Activated gamma-delta T cell (primary cell): ENCODE data around the gene CCDC40.

Source experiments
- DNase-seq: peaks from one replicate; lab custom pipeline; 2025; lab: John Stamatoyannopoulos, UW

The CCDC40 gene

GRCh38 chr17:80047176-80047575 lies 10.7 kb downstream of the CCDC40 start:
- DNase-seq, result no peak

DNA sequence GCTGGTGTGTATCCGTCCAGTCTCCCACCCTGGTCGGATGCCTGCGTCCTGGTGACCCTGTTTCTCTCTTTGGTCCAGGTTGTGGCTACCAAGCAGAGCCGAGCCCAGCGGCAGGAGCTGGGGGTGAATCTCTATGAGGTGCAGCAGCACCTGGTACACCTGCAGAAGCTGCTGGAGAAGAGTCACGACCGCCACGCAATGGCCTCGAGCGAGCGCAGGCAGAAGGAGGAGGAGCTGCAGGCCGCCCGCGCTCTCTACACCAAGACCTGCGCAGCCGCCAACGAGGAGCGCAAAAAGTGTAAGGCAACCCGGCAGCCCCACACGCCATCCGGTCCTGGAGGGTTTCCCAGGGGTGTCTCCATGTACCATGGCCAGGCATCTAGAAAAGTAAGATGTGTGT lies 13.5 kb downstream of the CCDC40 start:
- no peak for DNase-seq

GRCh38 chr17:80050706-80051105 lies 14.3 kb downstream of the CCDC40 start:
- no peak for DNase-seq

- DNase-seq, result no peak
These were observed 15.2 kb downstream of the CCDC40 start for GRCh38 chr17:80051681-80052080.

GRCh38 chr17:80053102-80053501 lies 16.7 kb downstream of the CCDC40 start:
- no peak for DNase-seq

- no peak for DNase-seq
These were observed 19.2 kb downstream of the CCDC40 start for GRCh38 chr17:80055597-80055996.

DNA sequence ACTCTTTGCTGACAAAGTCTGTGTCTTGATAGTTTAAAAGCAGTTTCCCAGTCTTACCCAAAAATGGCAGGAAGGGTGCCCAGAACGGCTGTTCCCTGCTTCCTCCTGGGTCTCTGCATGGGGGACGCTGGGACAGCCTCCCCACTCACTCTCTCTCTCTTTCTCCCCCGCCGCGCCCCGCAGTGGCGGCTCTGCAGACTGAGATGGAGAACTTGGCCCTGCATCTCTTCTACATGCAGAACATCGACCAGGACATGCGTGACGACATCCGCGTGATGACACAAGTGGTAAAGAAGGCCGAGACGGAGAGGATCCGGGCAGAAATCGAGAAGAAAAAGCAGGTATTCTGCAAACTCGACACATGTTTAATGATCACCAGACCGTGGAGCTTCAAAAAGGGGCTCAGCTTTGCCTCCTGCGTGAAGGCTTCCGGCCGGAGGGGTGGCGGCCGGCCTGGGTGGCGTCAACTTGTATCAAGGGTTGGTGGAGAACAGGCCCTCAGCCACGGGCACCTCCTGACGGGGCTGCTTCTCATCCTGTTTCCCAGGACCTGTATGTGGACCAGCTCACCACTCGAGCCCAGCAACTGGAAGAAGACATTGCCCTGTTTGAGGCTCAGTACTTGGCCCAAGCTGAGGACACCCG lies 22.0 kb downstream of the CCDC40 start:
- DNase-seq, result no peak

DNA sequence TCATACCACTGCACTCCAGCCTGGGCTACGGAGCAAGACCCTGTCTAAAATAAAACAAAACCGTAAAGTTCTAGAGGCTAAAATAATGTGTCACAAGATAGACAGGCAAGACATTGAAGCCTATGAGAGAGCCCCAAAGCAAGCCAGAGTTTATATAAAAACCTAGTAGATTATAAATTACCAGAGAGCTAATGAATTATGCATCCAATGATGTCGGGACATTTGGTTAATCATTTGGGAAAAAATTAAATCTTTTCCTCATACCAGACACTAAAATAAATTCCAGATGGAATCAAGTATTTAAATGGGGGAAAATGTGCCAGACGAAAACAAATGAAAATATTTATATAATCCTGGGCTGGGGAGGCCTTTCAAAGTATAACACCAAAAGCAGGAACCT lies 24.2 kb downstream of the CCDC40 start:
- DNase-seq, result no peak

GRCh38 chr17:80061421-80061820 lies 25.0 kb downstream of the CCDC40 start:
- no peak for DNase-seq

DNA sequence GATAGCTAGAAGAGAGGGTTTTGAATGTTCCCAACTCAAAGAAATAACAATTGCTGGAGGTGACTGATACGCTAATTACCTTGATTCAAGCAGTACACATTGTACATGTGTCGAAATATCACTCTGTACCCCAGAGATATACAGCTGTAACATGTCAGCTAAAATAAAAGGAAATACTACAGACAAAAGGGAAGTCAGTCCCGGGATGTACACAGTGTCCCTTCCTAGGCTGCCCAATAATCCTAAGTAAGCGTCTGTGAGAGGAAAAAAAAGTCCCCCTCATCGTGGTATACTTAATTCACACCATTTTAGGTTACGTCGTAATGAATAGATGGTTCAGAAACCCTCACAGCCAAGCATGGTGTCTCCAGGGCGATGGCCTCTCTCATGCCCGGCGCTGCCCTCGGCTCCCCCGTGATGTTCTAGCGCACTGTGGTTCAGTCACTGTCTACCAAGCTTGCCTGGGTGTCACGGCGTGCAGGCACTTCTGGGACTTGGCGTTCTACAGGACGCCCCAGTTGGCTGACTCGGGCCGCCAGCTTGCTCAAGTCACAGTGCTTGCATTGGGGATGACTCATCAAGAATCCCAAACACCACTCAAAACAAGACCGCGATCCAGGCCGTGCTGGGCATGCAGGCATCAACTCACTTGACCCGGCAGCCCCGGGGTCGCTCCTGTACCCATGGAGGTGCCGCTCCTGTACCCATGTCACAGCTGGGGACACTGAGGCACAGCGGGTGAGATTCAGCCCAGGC lies 27.6 kb downstream of the CCDC40 start:
- no peak for DNase-seq

- no peak for DNase-seq
These were observed 28.3 kb downstream of the CCDC40 start for GRCh38 chr17:80064696-80065095.

GRCh38 chr17:80065478-80066170 lies 29.2 kb downstream of the CCDC40 start:
- no peak for DNase-seq

DNA sequence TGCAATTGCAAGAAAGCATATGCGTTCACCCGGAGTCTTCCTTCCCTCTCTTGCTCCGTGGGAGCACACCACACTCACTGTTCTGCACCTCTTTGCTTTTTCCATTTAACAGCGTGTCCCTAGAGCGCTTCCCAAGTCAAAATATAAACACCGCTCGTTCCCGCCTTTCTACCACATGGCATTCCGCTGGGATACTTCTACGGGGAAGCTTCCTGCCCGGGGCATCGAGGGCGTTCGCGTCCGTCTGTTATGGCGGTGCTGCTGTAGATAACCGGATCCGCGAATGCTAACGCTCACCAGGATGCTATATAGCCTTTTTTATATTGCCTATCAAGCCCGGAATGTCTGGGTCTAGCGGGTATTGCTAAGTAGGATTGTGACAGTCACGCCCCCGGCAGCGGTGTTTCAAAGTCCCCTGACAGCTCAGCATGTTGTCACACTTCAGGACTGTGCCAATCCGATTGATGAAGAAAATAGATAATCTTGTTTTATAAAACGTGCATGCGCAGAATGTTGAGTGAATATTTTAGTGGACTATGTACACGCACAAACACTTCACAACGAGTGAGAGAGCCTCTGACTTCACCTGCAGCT lies 31.0 kb downstream of the CCDC40 start:
- no peak for DNase-seq

- DNase-seq, result no peak
These were observed 32.1 kb downstream of the CCDC40 start for GRCh38 chr17:80068301-80069222.

GRCh38 chr17:80070375-80071115 lies 34.1 kb downstream of the CCDC40 start:
- DNase-seq, result no peak

DNA sequence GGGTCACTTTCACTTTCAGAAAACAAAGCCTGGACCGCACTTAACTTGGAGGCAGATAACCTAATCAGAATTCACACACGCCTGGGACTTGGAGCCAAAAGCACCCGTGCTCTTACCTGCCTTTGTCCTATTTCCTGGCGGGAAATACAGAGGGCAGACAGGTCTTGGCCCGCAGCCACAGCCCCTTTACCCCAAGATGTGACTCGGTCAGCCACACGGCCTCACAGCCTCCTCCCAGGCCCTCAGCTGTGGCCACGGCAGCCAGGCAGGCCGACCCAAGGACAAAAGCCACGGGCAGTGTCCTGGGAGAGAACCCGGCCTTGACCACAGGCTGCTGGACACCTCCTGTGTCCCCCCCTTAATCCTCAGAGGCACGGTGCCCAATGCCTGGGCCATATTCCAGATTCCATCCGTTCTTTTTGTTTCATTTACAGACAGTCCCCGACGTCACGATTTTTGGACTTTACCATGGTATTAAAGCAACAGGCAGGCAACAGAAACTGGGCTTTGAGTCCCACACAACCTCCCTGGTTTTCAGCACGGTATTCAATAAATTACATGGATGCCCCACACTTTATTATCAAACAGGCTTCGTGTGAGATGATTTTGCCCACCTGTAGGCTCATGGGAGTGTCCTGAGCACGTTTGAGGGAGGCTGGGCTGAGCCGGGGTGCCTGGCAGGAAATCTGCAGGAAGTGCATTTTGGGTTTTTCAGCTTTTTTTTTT lies 34.8 kb downstream of the CCDC40 start:
- no peak for DNase-seq

GRCh38 chr17:80072410-80072809 lies 36.0 kb downstream of the CCDC40 start:
- DNase-seq, result no peak

DNA sequence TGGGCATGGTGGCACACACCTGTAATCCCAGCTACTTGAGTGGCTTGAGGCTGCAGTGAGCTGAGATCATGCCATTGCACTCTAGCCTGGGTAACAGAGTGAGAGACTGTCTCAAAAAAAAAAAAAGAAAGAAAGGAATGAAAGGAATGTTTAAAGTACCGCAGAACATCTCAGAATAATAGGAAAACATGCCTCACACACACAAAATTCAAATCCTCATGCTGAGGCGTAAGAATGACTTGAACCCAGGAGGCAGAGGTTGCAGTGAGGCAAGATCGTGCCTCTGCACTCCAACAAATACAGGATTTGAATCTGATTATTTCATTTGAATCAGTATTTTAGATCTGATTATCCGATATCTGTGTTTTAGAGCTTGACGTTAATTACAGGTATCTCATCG lies 43.6 kb downstream of the CCDC40 start:
- no peak for DNase-seq

DNA sequence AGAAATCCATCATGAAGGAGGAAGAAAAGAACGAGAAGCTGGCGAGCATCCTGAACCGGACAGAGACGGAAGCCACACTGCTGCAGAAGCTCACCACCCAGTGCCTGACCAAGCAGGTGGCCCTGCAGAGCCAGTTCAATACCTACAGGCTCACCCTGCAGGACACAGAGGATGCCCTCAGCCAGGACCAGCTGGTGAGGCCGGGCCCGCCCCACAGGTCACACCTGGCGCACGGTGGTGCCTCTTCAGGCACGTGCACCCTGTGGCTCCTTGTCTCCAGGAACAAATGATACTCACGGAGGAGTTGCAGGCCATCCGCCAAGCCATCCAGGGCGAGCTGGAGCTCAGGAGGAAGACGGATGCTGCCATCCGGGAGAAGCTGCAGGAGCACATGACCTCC lies 45.2 kb downstream of the CCDC40 start:
- DNase-seq, result no peak
